WI38 (cell line): ENCODE data around the gene EFCAB12.
A peak's percentile ranks its signal among the peaks of the same experiment; 100 is the strongest.

Source experiments
- H3K4me3 ChIP-seq: 2 replicates; pipeline ENCODE4 v1.5.1; 2011; ENCODE audit warnings: low read depth, mild to moderate bottlenecking, control low read depth, low read length
- CTCF ChIP-seq: IDR thresholded peaks from 2 replicates; pipeline ENCODE4 v1.5.1; 2012; ENCODE audit warnings: low read depth, mild to moderate bottlenecking, control low read depth, low read length

The EFCAB12 gene

GRCh38 chr3:129383292-129383860, 45.1 kb downstream of the EFCAB12 start:
- TF ChIP-seq CTCF, result peak; percentile 90
- no peak overlapping the region for H3K4me3 ChIP-seq

GRCh38 chr3:129382366-129382765, 46.1 kb downstream of the EFCAB12 start:
- TF ChIP-seq CTCF, result no peak
- no peak overlapping the region for H3K4me3 ChIP-seq

GRCh38 chr3:129379582-129380358, 48.7 kb downstream of the EFCAB12 start:
- H3K4me3 ChIP-seq, result no peak overlapping the region
- TF ChIP-seq CTCF, result no peak

- H3K4me3 ChIP-seq, result no peak overlapping the region
- TF ChIP-seq CTCF, result no peak
These were observed 49.5 kb downstream of the EFCAB12 start for GRCh38 chr3:129378949-129379348.

GRCh38 chr3:129377615-129378014, 50.8 kb downstream of the EFCAB12 start:
- H3K4me3 ChIP-seq, result no peak overlapping the region
- TF ChIP-seq CTCF, result no peak

GRCh38 chr3:129375099-129375498, 53.3 kb downstream of the EFCAB12 start:
- H3K4me3 ChIP-seq, result no peak overlapping the region
- no peak for TF ChIP-seq CTCF

- no peak overlapping the region for H3K4me3 ChIP-seq
- no peak for TF ChIP-seq CTCF
These were observed 57.2 kb downstream of the EFCAB12 start for GRCh38 chr3:129371041-129371826.
